SU-DHL-6 (cell line): ENCODE results near the gene FXYD7.

Experiments used
- EZH2phosphoT487 ChIP-seq: fragments of 200-600 bp; sonication (generic), shearing (Covaris generic); conservative IDR thresholded peaks from 2 replicates; pipeline ENCODE4 v1.6.1; 2018; ENCODE audit warnings: mild to moderate bottlenecking, antibody characterized with exemption, low read length, moderate library complexity, mixed read lengths
- TF ChIP-seq, protein P1 (sequence below): fragments of 200-600 bp; sonication (generic); IDR thresholded peaks from one replicate; pipeline ENCODE4 v1.5.1; 2017; ENCODE audit warnings: antibody characterized with exemption, mild to moderate bottlenecking, low read length, moderate library complexity; ENCODE audit not compliant: insufficient read depth, poor library complexity, severe bottlenecking

DNA sequence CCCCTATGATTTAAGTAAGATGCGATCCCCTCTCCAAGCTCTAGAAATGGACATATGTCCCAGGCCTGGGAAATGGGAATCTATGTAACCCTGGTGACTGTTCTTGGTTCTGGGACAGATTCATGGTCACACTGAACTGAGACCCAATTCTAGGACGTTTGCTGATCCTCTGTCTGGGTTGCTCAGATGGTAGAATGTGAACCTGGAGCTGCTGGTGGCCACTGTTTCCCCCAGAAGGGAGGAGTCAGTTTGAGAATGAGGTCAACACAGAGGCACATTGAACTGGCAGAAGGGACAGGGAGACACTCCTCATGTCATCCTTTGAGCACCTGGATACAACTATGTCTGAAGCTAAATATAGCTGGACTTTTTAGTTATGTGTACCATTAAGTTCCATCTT, 56.4 kb downstream of the FXYD7 start:
- TF ChIP-seq, protein P1, sequence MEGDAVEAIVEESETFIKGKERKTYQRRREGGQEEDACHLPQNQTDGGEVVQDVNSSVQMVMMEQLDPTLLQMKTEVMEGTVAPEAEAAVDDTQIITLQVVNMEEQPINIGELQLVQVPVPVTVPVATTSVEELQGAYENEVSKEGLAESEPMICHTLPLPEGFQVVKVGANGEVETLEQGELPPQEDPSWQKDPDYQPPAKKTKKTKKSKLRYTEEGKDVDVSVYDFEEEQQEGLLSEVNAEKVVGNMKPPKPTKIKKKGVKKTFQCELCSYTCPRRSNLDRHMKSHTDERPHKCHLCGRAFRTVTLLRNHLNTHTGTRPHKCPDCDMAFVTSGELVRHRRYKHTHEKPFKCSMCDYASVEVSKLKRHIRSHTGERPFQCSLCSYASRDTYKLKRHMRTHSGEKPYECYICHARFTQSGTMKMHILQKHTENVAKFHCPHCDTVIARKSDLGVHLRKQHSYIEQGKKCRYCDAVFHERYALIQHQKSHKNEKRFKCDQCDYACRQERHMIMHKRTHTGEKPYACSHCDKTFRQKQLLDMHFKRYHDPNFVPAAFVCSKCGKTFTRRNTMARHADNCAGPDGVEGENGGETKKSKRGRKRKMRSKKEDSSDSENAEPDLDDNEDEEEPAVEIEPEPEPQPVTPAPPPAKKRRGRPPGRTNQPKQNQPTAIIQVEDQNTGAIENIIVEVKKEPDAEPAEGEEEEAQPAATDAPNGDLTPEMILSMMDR = no peak
- TF ChIP-seq EZH2phosphoT487 = no peak
